Hepatocyte (in vitro differentiated cells): ENCODE results near the gene PLSCR4. TPM values are rescaled to one million over a fixed set of nuclear protein-coding genes. Genes with fewer than 3 reads are reported as not detected.

ENCODE experiments used
- DNase-seq: peaks from one replicate; pipeline ENCODE4 v3.0.0-alpha.2; 2016; ENCODE audit warnings: low spot score
- H2AFZ ChIP-seq: fragments of 200-600 bp; sonication (generic); 2 replicates; pipeline ENCODE4 v1.6.0; 2016; ENCODE audit warnings: antibody characterized with exemption, mild to moderate bottlenecking
- H3K27ac ChIP-seq: fragments of 200-600 bp; sonication (generic); 2 replicates; pipeline ENCODE4 v1.5.1; 2016; ENCODE audit warnings: mild to moderate bottlenecking
- H3K27me3 ChIP-seq: fragments of 200-600 bp; sonication (generic); 2 replicates; pipeline ENCODE4 v1.6.1; 2016
- H3K36me3 ChIP-seq: fragments of 200-600 bp; sonication (generic); replicated peaks from 2 replicates; pipeline ENCODE4 v1.5.1; 2016; ENCODE audit warnings: low read depth; ENCODE audit not compliant: insufficient read depth
- H3K4me1 ChIP-seq: fragments of 200-600 bp; sonication (generic); 2 replicates; pipeline ENCODE4 v1.5.1; 2016; ENCODE audit warnings: mild to moderate bottlenecking, moderate library complexity; ENCODE audit not compliant: insufficient read depth
- H3K4me2 ChIP-seq: fragments of 200-600 bp; sonication (generic); 2 replicates; pipeline ENCODE4 v1.6.0; 2016
- H3K4me3 ChIP-seq: fragments of 200-600 bp; sonication (generic); 2 replicates; pipeline ENCODE4 v1.5.1; 2016; ENCODE audit warnings: mild to moderate bottlenecking
- H3K79me2 ChIP-seq: fragments of 200-600 bp; sonication (generic); 2 replicates; pipeline ENCODE4 v1.6.0; 2017; ENCODE audit warnings: mild to moderate bottlenecking
- H3K9me2 ChIP-seq: fragments of 200-600 bp; sonication (generic); replicated peaks from 2 replicates; pipeline ENCODE4 v1.6.0; 2017; ENCODE audit warnings: mild to moderate bottlenecking; ENCODE audit not compliant: insufficient read depth
- H3K9me3 ChIP-seq: fragments of 200-600 bp; sonication (generic); 2 replicates; pipeline ENCODE4 v1.5.1; 2016; ENCODE audit warnings: low read depth, mild to moderate bottlenecking
- H4K20me1 ChIP-seq: fragments of 200-600 bp; sonication (generic); 2 replicates; pipeline ENCODE4 v1.6.0; 2016; ENCODE audit warnings: mild to moderate bottlenecking; ENCODE audit not compliant: insufficient read depth, poor library complexity, severe bottlenecking
- CTCF ChIP-seq: fragments of 200-600 bp; sonication (generic); IDR thresholded peaks from 2 replicates; pipeline ENCODE4 v1.5.1; 2016; ENCODE audit warnings: antibody characterized with exemption, mild to moderate bottlenecking; ENCODE audit not compliant: poor library complexity
- EZH2 ChIP-seq: fragments of 200-600 bp; sonication (generic); IDR thresholded peaks from 2 replicates; pipeline ENCODE4 v1.6.1; 2016; ENCODE audit warnings: antibody characterized with exemption, mild to moderate bottlenecking, borderline replicate concordance
- EZH2phosphoT487 ChIP-seq: fragments of 200-600 bp; sonication (generic); IDR thresholded peaks from one replicate; pipeline ENCODE4 v1.6.1; 2018; ENCODE audit warnings: antibody characterized with exemption, mild to moderate bottlenecking, low read depth, moderate library complexity; ENCODE audit not compliant: unreplicated experiment, severe bottlenecking
- WGBS: methylation state at CpG from one replicate; pipeline ENCODE4 v1.1.6; 2016; ENCODE audit warnings: low lambda C conversion rate; ENCODE audit errors: missing lambda C conversion rate; 5-methylcytosine and 5-hydroxymethylcytosine counted together
- polyA plus RNA-seq: library from polyadenylated mRNA; unstranded; fragments of >200 nt; fragmentation: Nextera tagmentation; extraction: Ambion mirVana; gene quantifications from 2 replicates; pipeline ENCODE4 v1.2.1, GENCODE V29; 2016
- total RNA-seq: library from RNA; depleted of rRNA; stranded (reverse); fragments of >200 nt; gene quantifications from 2 replicates; pipeline ENCODE4 v1.2.3, GENCODE V29; 2014

PLSCR4 gene
- total and polyA plus RNA-seq, 2 experiments from 2014 or later: 11.3 to 23.3 TPM

- no peak overlapping the region for H3K4me3 ChIP-seq
- TF ChIP-seq CTCF: no peak
- TF ChIP-seq EZH2: no peak
- no peak for TF ChIP-seq EZH2phosphoT487
- H3K27me3 ChIP-seq: no peaks in the 10 kb centered on the region
- H2AFZ ChIP-seq: no peak overlapping the region
- 92% methylated on average over 1 of the region's 1 CpG for WGBS
- no peaks in the 10 kb centered on the region for H3K79me2 ChIP-seq
- peaks cover 6% of the 10 kb centered on the region for H3K4me1 ChIP-seq
- no peak for DNase-seq
- no peaks in the 10 kb centered on the region for H3K9me2 ChIP-seq
- H4K20me1 ChIP-seq: no peaks in the 10 kb centered on the region
- H3K36me3 ChIP-seq: no peaks in the 10 kb centered on the region
- H3K27ac ChIP-seq: no peak overlapping the region
- no peak overlapping the region for H3K4me2 ChIP-seq
- H3K9me3 ChIP-seq: no peaks in the 10 kb centered on the region
Measured at GRCh38 chr3:146177519-146177918, 73.4 kb downstream of the PLSCR4 start.

- no peaks in the 10 kb centered on the region for H3K36me3 ChIP-seq
- DNase-seq: no peak
- H3K4me2 ChIP-seq: no peak overlapping the region
- no peaks in the 10 kb centered on the region for H3K9me2 ChIP-seq
- no peak overlapping the region for H2AFZ ChIP-seq
- no peaks in the 10 kb centered on the region for H3K9me3 ChIP-seq
- 84% methylated on average over 3 of the region's 3 CpGs for WGBS
- no peak overlapping the region for H3K4me3 ChIP-seq
- peaks cover 9% of the 10 kb centered on the region for H3K4me1 ChIP-seq
- H4K20me1 ChIP-seq: no peaks in the 10 kb centered on the region
- H3K27me3 ChIP-seq: no peaks in the 10 kb centered on the region
- TF ChIP-seq CTCF (no peak), EZH2phosphoT487 (no peak), EZH2 (no peak)
- H3K27ac ChIP-seq: no peak overlapping the region
- no peaks in the 10 kb centered on the region for H3K79me2 ChIP-seq
Measured at GRCh38 chr3:146177072-146177471, 73.8 kb downstream of the PLSCR4 start.

DNA sequence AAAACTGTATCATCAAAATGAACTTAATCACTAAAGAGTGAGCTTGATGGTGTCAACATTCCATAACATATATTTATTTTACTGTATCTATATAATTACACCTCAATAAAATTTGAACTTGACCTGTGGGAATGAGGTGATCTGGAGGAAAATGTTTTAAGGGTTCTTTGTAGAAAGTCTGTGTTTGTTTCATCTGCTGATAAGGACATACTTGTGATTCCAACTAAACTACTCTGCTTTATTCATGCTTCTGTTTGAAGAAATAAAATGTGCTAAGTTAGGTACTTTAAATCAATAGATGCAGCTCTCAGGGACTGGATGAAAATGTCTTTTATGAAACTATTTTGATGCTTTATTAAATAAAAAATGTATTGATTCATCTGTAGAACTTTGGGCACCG, 78.3 kb downstream of the PLSCR4 start:
- H3K4me1 ChIP-seq: peaks cover 9% of the 10 kb centered on the region
- no peaks in the 10 kb centered on the region for H3K9me2 ChIP-seq
- WGBS: 69% methylated on average over 1 of the region's 1 CpG
- no peak overlapping the region for H3K4me3 ChIP-seq
- TF ChIP-seq CTCF: no peak
- TF ChIP-seq EZH2: no peak
- no peak for TF ChIP-seq EZH2phosphoT487
- no peaks in the 10 kb centered on the region for H3K9me3 ChIP-seq
- H3K36me3 ChIP-seq: no peaks in the 10 kb centered on the region
- no peak overlapping the region for H3K27ac ChIP-seq
- no peak overlapping the region for H2AFZ ChIP-seq
- H3K4me2 ChIP-seq: no peak overlapping the region
- no peaks in the 10 kb centered on the region for H3K79me2 ChIP-seq
- no peak for DNase-seq
- no peaks in the 10 kb centered on the region for H4K20me1 ChIP-seq
- H3K27me3 ChIP-seq: no peaks in the 10 kb centered on the region

DNA sequence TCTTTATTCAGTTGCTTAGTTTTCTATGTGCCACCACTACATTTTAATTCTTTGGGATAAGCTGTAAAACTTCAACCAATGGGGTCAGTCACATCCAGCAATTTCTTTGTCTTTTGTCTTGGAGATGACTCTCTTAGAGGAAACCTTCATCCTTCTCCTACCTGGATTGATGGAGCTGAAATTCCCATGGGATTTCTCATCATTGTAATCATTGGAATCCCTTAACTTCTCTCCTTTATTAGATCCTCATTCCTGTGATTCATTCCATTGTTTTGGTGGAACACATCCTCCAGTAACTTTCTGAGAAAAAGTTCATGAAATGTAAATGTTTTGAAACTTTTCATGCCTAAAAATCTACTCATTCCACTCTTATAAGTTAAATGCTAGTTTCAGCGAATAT, 80.3 kb downstream of the PLSCR4 start:
- TF ChIP-seq EZH2 (no peak), EZH2phosphoT487 (no peak), CTCF (no peak)
- no peaks in the 10 kb centered on the region for H4K20me1 ChIP-seq
- no peak for DNase-seq
- H3K9me2 ChIP-seq: no peaks in the 10 kb centered on the region
- no peaks in the 10 kb centered on the region for H3K27me3 ChIP-seq
- H3K9me3 ChIP-seq: no peaks in the 10 kb centered on the region
- no peaks in the 10 kb centered on the region for H3K36me3 ChIP-seq
- peaks cover 22% of the 10 kb centered on the region for H3K4me1 ChIP-seq
- H3K4me3 ChIP-seq: no peak overlapping the region
- H3K27ac ChIP-seq: no peak overlapping the region
- no peak overlapping the region for H2AFZ ChIP-seq
- no peaks in the 10 kb centered on the region for H3K79me2 ChIP-seq
- 96% methylated on average over 1 of the region's 1 CpG for WGBS
- H3K4me2 ChIP-seq: no peak overlapping the region
